ENCODE results near the gene CDHR5. TPM values are rescaled to one million over a fixed set of nuclear protein-coding genes. Genes with fewer than 3 reads are reported as not detected.

The CDHR5 gene
- polyA plus RNA-seq, 1 of the 3 experiments (the other 2 are of a cell fraction) = not detected

DNA sequence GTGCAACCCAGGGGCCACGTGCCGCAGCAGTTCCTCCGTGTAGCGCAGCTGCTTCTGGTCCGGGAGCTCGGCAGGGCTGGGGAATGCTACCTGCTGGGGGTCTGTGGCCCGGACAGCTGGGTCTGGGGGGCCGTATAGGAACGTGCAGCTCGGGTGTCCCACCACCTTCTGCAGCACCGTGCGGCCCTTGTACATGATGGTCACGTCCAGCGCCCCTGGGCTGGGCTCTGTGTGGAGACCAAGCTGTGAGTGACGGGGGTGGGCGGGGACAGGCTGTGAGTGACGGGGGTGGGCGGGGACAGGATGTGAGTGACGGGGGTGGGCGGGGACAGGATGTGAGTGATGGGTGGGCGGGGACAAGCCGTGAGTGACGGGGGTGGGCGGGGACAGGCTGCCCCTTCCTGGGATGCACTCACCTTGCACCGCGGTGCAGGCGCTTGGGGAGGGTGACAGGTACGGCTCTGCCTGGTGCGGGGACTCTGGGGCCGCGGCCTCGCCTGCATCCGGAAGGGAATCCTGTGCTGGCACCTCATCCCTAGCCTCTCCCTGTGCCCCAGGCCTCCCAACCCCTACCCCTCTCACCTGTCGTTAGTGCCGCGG lies 11.3 kb downstream of the CDHR5 start:
- H3K4me1 ChIP-seq (ENCODE audit: control insufficient read depth in 1 of 2, insufficient read depth in 2 of 2, low read depth in 1 of 2, low read length in 1 of 2) = peaks cover 0 to 14% of the 10 kb centered on the region in 2 experiments; a peak in 1 of 4 replicates
- no peak overlapping the region for H3K4me3 ChIP-seq (ENCODE audit: low read depth in 2 of 2, low read length in 1 of 2)
- H4K20me1 ChIP-seq (ENCODE audit: insufficient read depth) = peaks cover 31% of the 10 kb centered on the region
- H3K4me2 ChIP-seq = no peak overlapping the region
- peaks cover 14 to 52% of the 10 kb centered on the region in 2 experiments for H3K36me3 ChIP-seq (replicated peaks in 1 of 2; ENCODE audit: control insufficient read depth in 1 of 2, insufficient read depth in 2 of 2, low read length in 1 of 2)
- no peak overlapping the region; a peak in 1 of 4 replicates for H3K27ac ChIP-seq (ENCODE audit: low read depth in 2 of 2, low read length in 1 of 2)
- H3K27me3 ChIP-seq (ENCODE audit: insufficient read depth) = no peaks in the 10 kb centered on the region
- H3K79me2 ChIP-seq (ENCODE audit: insufficient read depth) = peaks cover 8% of the 10 kb centered on the region; the same call in 1 of the 2 replicates
- H2AFZ ChIP-seq (ENCODE audit: low read depth) = no peak overlapping the region
- CTCF ChIA-PET = interaction anchor here (0.7 to 1.9 kb wide), 3 partner anchors 32 to 95 kb away, joined by 3 to 5 read pairs (median 3); no protein-coding TSS in a partner anchor
- H3K9ac ChIP-seq = no peak overlapping the region
- H3K9me2 ChIP-seq = no peaks in the 10 kb centered on the region
- TF ChIP-seq REST (IDR thresholded peaks at IDR 0.05; ENCODE audit: low read depth, low read length) (no peak), TAF1 (IDR thresholded peaks at IDR 0.05; ENCODE audit: borderline replicate concordance, low read depth, low read length) (no peak), PBX3 (IDR thresholded peaks at IDR 0.05) (0 out of 2 replicates have a peak, but pooled peaks have one; percentile 34)
- POLR2A ChIA-PET = interaction anchor here (0.9 to 1.0 kb wide), 2 partner anchors 38 to 53 kb away, joined by 3 read pairs; no protein-coding TSS in a partner anchor
- 72% methylated on average over 15 of the region's 36 CpGs for WGBS (ENCODE audit: low lambda C conversion rate)
- no peaks in the 10 kb centered on the region for H3K9me3 ChIP-seq
- peaks cover 6% of the 10 kb centered on the region for H3F3A ChIP-seq (replicated peaks; ENCODE audit: insufficient read depth)
- peak; percentile 88 for DNase-seq

- no peak for DNase-seq
- H3F3A ChIP-seq (replicated peaks; ENCODE audit: insufficient read depth) = peaks cover 6% of the 10 kb centered on the region
- POLR2A ChIA-PET = interaction anchor here (0.9 kb wide), 1 partner anchor 53 kb away, joined by 3 read pairs; no protein-coding TSS in a partner anchor
- CTCF ChIA-PET = interaction anchor here (0.7 to 1.9 kb wide), 3 partner anchors 32 to 94 kb away, joined by 3 to 5 read pairs (median 3); no protein-coding TSS in a partner anchor
- TF ChIP-seq TEAD4 (IDR thresholded peaks at IDR 0.05; ENCODE audit: borderline replicate concordance, insufficient read depth) (no peak), SMC3 (IDR thresholded peaks at IDR 0.05; ENCODE audit: low read depth, low read length) (no peak), TCF12 (IDR thresholded peaks at IDR 0.05) (no peak), NFIC (IDR thresholded peaks at IDR 0.05; ENCODE audit: borderline replicate concordance) (no peak), USF1 (IDR thresholded peaks at IDR 0.05; ENCODE audit: borderline replicate concordance, low read depth) (no peak), CHD2 (IDR thresholded peaks at IDR 0.05; ENCODE audit: low read length, partially characterized antibody) (no peak), TAF1 (IDR thresholded peaks at IDR 0.05; ENCODE audit: borderline replicate concordance, low read depth, low read length) (no peak), GATA2 (CRISPR knock-in tag; IDR thresholded peaks at IDR 0.05) (no peak), NRF1 (IDR thresholded peaks at IDR 0.05; ENCODE audit: low read depth, low read length) (no peak), EP300 (IDR thresholded peaks at IDR 0.05; ENCODE audit: borderline replicate concordance in 1 of 2, low read depth in 1 of 2, low read length in 1 of 2) (no peak), YY1 (IDR thresholded peaks at IDR 0.05; ENCODE audit: low read depth) (no peak), POLR2AphosphoS5 (IDR thresholded peaks at IDR 0.05; ENCODE audit: low read depth, low read length) (no peak), GABPA (IDR thresholded peaks at IDR 0.05; ENCODE audit: low read depth) (no peak)
- TF ChIP-seq, protein P1, sequence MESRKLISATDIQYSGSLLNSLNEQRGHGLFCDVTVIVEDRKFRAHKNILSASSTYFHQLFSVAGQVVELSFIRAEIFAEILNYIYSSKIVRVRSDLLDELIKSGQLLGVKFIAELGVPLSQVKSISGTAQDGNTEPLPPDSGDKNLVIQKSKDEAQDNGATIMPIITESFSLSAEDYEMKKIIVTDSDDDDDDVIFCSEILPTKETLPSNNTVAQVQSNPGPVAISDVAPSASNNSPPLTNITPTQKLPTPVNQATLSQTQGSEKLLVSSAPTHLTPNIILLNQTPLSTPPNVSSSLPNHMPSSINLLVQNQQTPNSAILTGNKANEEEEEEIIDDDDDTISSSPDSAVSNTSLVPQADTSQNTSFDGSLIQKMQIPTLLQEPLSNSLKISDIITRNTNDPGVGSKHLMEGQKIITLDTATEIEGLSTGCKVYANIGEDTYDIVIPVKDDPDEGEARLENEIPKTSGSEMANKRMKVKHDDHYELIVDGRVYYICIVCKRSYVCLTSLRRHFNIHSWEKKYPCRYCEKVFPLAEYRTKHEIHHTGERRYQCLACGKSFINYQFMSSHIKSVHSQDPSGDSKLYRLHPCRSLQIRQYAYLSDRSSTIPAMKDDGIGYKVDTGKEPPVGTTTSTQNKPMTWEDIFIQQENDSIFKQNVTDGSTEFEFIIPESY (IDR thresholded peaks at IDR 0.05; ENCODE audit: borderline replicate concordance, low read depth) = no peak
- H3K9ac ChIP-seq = no peak overlapping the region
- peaks cover 8% of the 10 kb centered on the region; the same call in 1 of the 2 replicates for H3K79me2 ChIP-seq (ENCODE audit: insufficient read depth)
- H3K4me1 ChIP-seq (ENCODE audit: control insufficient read depth in 1 of 2, insufficient read depth in 2 of 2, low read depth in 1 of 2, low read length in 1 of 2) = peaks cover 0 to 14% of the 10 kb centered on the region in 2 experiments; a peak in 1 of 4 replicates
- H3K4me2 ChIP-seq = no peak overlapping the region
- H3K27ac ChIP-seq (ENCODE audit: low read depth in 2 of 2, low read length in 1 of 2) = no peak overlapping the region
- no peaks in the 10 kb centered on the region for H3K27me3 ChIP-seq (ENCODE audit: insufficient read depth)
- no peak overlapping the region for H3K4me3 ChIP-seq (ENCODE audit: low read depth in 2 of 2, low read length in 1 of 2)
- H3K36me3 ChIP-seq (replicated peaks in 1 of 2; ENCODE audit: control insufficient read depth in 1 of 2, insufficient read depth in 2 of 2, low read length in 1 of 2) = peaks cover 20 to 55% of the 10 kb centered on the region in 2 experiments
- H3K9me3 ChIP-seq = no peaks in the 10 kb centered on the region
- no peak overlapping the region for H2AFZ ChIP-seq (ENCODE audit: low read depth)
- peaks cover 31% of the 10 kb centered on the region for H4K20me1 ChIP-seq (ENCODE audit: insufficient read depth)
- 98% methylated on average over 6 of the region's 10 CpGs for WGBS (ENCODE audit: low lambda C conversion rate)
- H3K9me2 ChIP-seq = no peaks in the 10 kb centered on the region
Observed at GRCh38 chr11:612961-613300, 11.8 kb downstream of the CDHR5 start.
